T-helper 9 cell (primary cell): ENCODE data around the gene EYA3.
"Not testable (repeated sequence)": the region's sequence is repeated elsewhere in the genome, so short reads cannot be mapped to it uniquely, and the experiment has no call there.

Source experiments
- DNase-seq: peaks from one replicate; pipeline ENCODE4 v3.0.0-alpha.2; 2020

Gene EYA3

GRCh38 chr1:28027238-28027637 is 61.2 kb downstream of the EYA3 start:
- DNase-seq = no peak

GRCh38 chr1:28026329-28026728 is 62.1 kb downstream of the EYA3 start:
- no peak for DNase-seq

GRCh38 chr1:28021064-28021463 is 67.3 kb downstream of the EYA3 start:
- no peak for DNase-seq

GRCh38 chr1:28010969-28011368 is 77.4 kb downstream of the EYA3 start:
- DNase-seq = no peak

GRCh38 chr1:28003117-28003516 is 85.3 kb downstream of the EYA3 start:
- DNase-seq = not testable (repeated sequence)

- no peak for DNase-seq
Measured at GRCh38 chr1:28002600-28002999, 85.8 kb downstream of the EYA3 start.

GRCh38 chr1:27999055-27999454 is 89.4 kb downstream of the EYA3 start:
- DNase-seq = no peak

- DNase-seq = not testable (repeated sequence)
Measured at GRCh38 chr1:27994526-27994925, 93.9 kb downstream of the EYA3 start.

- DNase-seq = no peak
Measured at GRCh38 chr1:27994060-27994459, 94.3 kb downstream of the EYA3 start.

GRCh38 chr1:27993241-27993640 is 95.2 kb downstream of the EYA3 start:
- no peak for DNase-seq

- DNase-seq = peak; percentile 40
Measured at GRCh38 chr1:27992276-27992675, 96.1 kb downstream of the EYA3 start.

- DNase-seq = no peak
Measured at GRCh38 chr1:27990920-27991537, 97.4 kb downstream of the EYA3 start.

GRCh38 chr1:27981145-27981544 is 107.3 kb downstream of the EYA3 start:
- no peak for DNase-seq

- DNase-seq = no peak
Measured at GRCh38 chr1:27980216-27980845, 108.1 kb downstream of the EYA3 start.

- DNase-seq = no peak
Measured at GRCh38 chr1:27979859-27980201, 108.6 kb downstream of the EYA3 start.

GRCh38 chr1:27979151-27979858 is 109.1 kb downstream of the EYA3 start:
- no peak for DNase-seq

- DNase-seq = no peak
Measured at GRCh38 chr1:27974417-27974781, 114.0 kb downstream of the EYA3 start.

GRCh38 chr1:27973771-27974416 is 114.5 kb downstream of the EYA3 start:
- no peak for DNase-seq

GRCh38 chr1:27972141-27972540 is 116.3 kb downstream of the EYA3 start:
- no peak for DNase-seq

- no peak for DNase-seq
Measured at GRCh38 chr1:27971674-27972073, 116.7 kb downstream of the EYA3 start.

GRCh38 chr1:27970401-27970800 is 118.0 kb downstream of the EYA3 start:
- no peak for DNase-seq

GRCh38 chr1:27968692-27969091 is 119.7 kb downstream of the EYA3 start:
- no peak for DNase-seq

GRCh38 chr1:27967884-27968466 is 120.4 kb downstream of the EYA3 start:
- DNase-seq = no peak
